Suprapubic skin (tissue), 4 donors: ENCODE data around the gene TPRN. TPM values are rescaled to one million over a fixed set of nuclear protein-coding genes. Genes with fewer than 3 reads are reported as not detected.

Experiments used
- DNase-seq, 2 donors: peaks; one replicate each; pipeline ENCODE4 v3.0.0-alpha.2; 2019; ENCODE audit warnings: low spot score in 2 of 2
- H3K27ac ChIP-seq: fragments of 200-600 bp; sonication (generic); one replicate; pipeline ENCODE4 v1.5.1; 2019
- H3K27me3 ChIP-seq: fragments of 200-600 bp; sonication (generic); one replicate; pipeline ENCODE4 v1.5.1; 2019
- H3K36me3 ChIP-seq: fragments of 200-600 bp; sonication (generic); one replicate; pipeline ENCODE4 v1.5.1; 2019
- H3K4me1 ChIP-seq: fragments of 200-600 bp; sonication (generic); one replicate; pipeline ENCODE4 v1.5.1; 2019
- H3K4me3 ChIP-seq: fragments of 200-600 bp; sonication (generic); one replicate; pipeline ENCODE4 v1.5.1; 2019; ENCODE audit warnings: mild to moderate bottlenecking
- H3K9me3 ChIP-seq: fragments of 200-600 bp; sonication (generic); one replicate; pipeline ENCODE4 v1.5.1; 2019
- EP300 ChIP-seq: sonication (generic); formaldehyde crosslinking; IDR thresholded peaks from one replicate; pipeline ENCODE4 v1.6.1; 2017; ENCODE audit warnings: antibody characterized with exemption
- POLR2A ChIP-seq, 2 donors: fragments of 450-650 bp; IDR thresholded peaks; one replicate each; pipeline ENCODE4 v1.6.1; 2017; ENCODE audit warnings: antibody characterized with exemption in 2 of 2, mild to moderate bottlenecking in 2 of 2, moderate library complexity in 2 of 2
- POLR2AphosphoS5 ChIP-seq, 3 donors: sonication (generic); formaldehyde crosslinking; IDR thresholded peaks; one replicate each; pipeline ENCODE4 v1.6.1; 2017; ENCODE audit warnings: antibody characterized with exemption in 3 of 3
- WGBS: methylation state at CpG from one replicate; pipeline ENCODE4 v1.1.5; 2018; 5-methylcytosine and 5-hydroxymethylcytosine counted together
- total RNA-seq, 4 donors: library from RNA; depleted of rRNA; stranded (reverse); fragments of >200 nt; gene quantifications; one replicate each; pipeline ENCODE4 v1.1.0, GENCODE V29; 2016
- TF ChIP-seq, protein P1 (sequence below), 2 donors: fragments of 200-600 bp in 1 of 2; fragments of 450-650 bp in 1 of 2; sonication (generic) in 1 of 2; IDR thresholded peaks; one replicate each; pipeline ENCODE4 v1.5.1; 2016 to 2019; ENCODE audit warnings: antibody characterized with exemption in 2 of 2, mild to moderate bottlenecking in 1 of 2, moderate library complexity in 1 of 2

Gene TPRN
- total RNA-seq, 4 donors from 2014 or later = 12.6 to 23.6 (median 18.7) TPM

DNA sequence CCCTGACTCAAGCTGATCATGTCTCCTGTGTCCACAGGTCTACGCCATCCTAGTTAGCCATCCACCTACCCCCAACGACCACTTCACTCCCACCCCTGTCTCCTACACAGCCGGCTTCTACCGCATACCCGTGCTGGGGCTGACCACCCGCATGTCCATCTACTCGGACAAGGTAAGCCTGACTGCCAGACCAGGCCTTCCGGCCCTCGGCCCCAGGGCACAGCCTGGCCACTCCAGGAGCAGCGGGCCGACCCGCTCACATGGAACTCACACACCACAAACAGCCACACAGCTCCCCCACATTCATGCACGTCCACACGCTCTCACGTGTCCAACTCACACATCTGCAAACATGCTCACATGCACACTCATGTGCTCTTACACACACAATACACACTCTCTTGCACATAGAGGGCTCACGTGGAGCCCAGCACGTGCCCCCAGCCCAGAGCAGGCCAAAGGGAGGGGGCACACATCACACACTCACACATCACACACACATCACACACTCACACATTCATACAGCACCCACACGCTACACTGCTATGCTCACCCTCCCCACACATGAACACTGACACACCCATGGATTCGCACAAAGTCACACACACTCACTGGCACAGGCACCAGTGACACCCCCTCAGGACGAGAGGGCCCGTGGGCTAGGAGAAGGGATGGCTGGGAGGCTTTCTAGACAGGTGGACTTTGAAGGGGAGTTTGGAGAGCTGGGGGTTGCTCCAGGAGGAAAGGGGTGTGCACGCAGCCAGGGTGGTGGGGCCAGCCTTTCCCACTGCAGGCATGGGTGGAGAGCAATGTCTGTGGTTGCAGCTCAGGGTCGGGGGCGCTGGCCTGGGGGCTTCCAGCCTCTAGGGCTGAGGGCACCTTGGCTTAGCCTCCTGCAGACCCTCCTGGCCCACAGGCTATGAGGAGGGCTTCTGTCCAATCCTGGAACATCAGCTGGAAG is 58.3 kb downstream of the TPRN start:
- no peak for DNase-seq
- Histone ChIP-seq H3K27me3 (peaks cover 91% of the 10 kb centered on the region), H3K36me3 (no peaks in the 10 kb centered on the region), H3K9me3 (no peaks in the 10 kb centered on the region), H3K4me1 (peaks cover 11% of the 10 kb centered on the region), H3K4me3 (no peak overlapping the region), H3K27ac (no peak overlapping the region)
- no peak for TF ChIP-seq POLR2AphosphoS5 (IDR thresholded peaks at IDR 0.05)
- TF ChIP-seq POLR2A (IDR thresholded peaks at IDR 0.05) = no peak
- TF ChIP-seq, protein P1, sequence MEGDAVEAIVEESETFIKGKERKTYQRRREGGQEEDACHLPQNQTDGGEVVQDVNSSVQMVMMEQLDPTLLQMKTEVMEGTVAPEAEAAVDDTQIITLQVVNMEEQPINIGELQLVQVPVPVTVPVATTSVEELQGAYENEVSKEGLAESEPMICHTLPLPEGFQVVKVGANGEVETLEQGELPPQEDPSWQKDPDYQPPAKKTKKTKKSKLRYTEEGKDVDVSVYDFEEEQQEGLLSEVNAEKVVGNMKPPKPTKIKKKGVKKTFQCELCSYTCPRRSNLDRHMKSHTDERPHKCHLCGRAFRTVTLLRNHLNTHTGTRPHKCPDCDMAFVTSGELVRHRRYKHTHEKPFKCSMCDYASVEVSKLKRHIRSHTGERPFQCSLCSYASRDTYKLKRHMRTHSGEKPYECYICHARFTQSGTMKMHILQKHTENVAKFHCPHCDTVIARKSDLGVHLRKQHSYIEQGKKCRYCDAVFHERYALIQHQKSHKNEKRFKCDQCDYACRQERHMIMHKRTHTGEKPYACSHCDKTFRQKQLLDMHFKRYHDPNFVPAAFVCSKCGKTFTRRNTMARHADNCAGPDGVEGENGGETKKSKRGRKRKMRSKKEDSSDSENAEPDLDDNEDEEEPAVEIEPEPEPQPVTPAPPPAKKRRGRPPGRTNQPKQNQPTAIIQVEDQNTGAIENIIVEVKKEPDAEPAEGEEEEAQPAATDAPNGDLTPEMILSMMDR (IDR thresholded peaks at IDR 0.05) = no peak
- TF ChIP-seq EP300 = no peak
- WGBS = 74% methylated on average over 22 of the region's 24 CpGs

Other genes with a start within 250 kb of the TPRN start
- 1 to 10 TPM in 1 of 4 donors, not detected in 3; 3.7 TPM for gene LCN12, start 248.5 kb downstream of the TPRN start, total RNA-seq
- 10 to 100 TPM in 3 of 4 donors, 1 to 10 TPM in 1; 4.3 to 31.7 (median 25.7) TPM for gene PTGDS, start 223.2 kb downstream of the TPRN start, total RNA-seq
- gene LCNL1, start 217.7 kb downstream of the TPRN start, total RNA-seq = under 1 TPM in 2 of 4 donors, not detected in 2; 0.18 to 0.40 TPM
- gene PAXX, start 208.3 kb downstream of the TPRN start, total RNA-seq = 10 to 100 TPM; 43.2 to 68.6 (median 61.5) TPM
- gene CLIC3, start 204.2 kb downstream of the TPRN start, total RNA-seq = 100 to 1,000 TPM in 3 of 4 donors, 10 to 100 TPM in 1; 20.6 to 159 (median 130) TPM
- 10 to 100 TPM; 10.4 to 44.7 (median 33.4) TPM for gene ABCA2, start 172.5 kb downstream of the TPRN start, total RNA-seq
- gene FUT7, start 168.7 kb downstream of the TPRN start, total RNA-seq = under 1 TPM in 1 of 4 donors, not detected in 3; 0.72 TPM
- gene NPDC1, start 154.6 kb downstream of the TPRN start, total RNA-seq = 10 to 100 TPM; 22.2 to 64.0 (median 47.3) TPM
- gene ENTPD2, start 146.7 kb downstream of the TPRN start, total RNA-seq = 10 to 100 TPM; 13.3 to 20.8 (median 16.7) TPM
- gene SAPCD2, start 130.2 kb downstream of the TPRN start, total RNA-seq = 10 to 100 TPM in 3 of 4 donors, 1 to 10 TPM in 1; 8.2 to 13.6 (median 13.3) TPM
- 10 to 100 TPM in 1 of 4 donors, 1 to 10 TPM in 3; 5.0 to 10.1 (median 6.8) TPM for gene UAP1L1, start 123.2 kb downstream of the TPRN start, total RNA-seq
- gene MAN1B1, start 113.8 kb downstream of the TPRN start, total RNA-seq = 10 to 100 TPM; 52.1 to 99.2 (median 63.1) TPM
- 100 to 1,000 TPM in 2 of 4 donors, 10 to 100 TPM in 2; 71.4 to 139 (median 96.5) TPM for gene DPP7, start 86.0 kb downstream of the TPRN start, total RNA-seq
- gene GRIN1, start 61.6 kb downstream of the TPRN start, total RNA-seq = under 1 TPM in 3 of 4 donors, not detected in 1; 0.16 to 0.25 (median 0.16) TPM
- 10 to 100 TPM in 1 of 4 donors, 1 to 10 TPM in 3; 5.4 to 37.2 (median 7.9) TPM for gene LRRC26, start 30.7 kb downstream of the TPRN start, total RNA-seq
- not detected for gene TMEM210, start 28.7 kb downstream of the TPRN start, total RNA-seq
- gene ANAPC2, start 12.2 kb downstream of the TPRN start, total RNA-seq = 10 to 100 TPM; 24.8 to 99.8 (median 54.9) TPM
- gene SSNA1, start 12.1 kb downstream of the TPRN start, total RNA-seq = 10 to 100 TPM; 45.9 to 72.0 (median 71.1) TPM
- gene TMEM203, start 4.9 kb upstream of the TPRN start, total RNA-seq = 10 to 100 TPM; 25.0 to 52.4 (median 40.8) TPM
- gene NDOR1, start 5.0 kb upstream of the TPRN start, total RNA-seq = 10 to 100 TPM; 13.4 to 21.0 (median 20.6) TPM
- 1 to 10 TPM; 2.8 to 7.5 (median 5.2) TPM for gene RNF208, start 21.5 kb upstream of the TPRN start, total RNA-seq
- gene CYSRT1, start 24.4 kb upstream of the TPRN start, total RNA-seq = 10 to 100 TPM; 22.8 to 65.7 (median 44.2) TPM
- gene RNF224, start 26.8 kb upstream of the TPRN start, total RNA-seq = 1 to 10 TPM in 3 of 4 donors, under 1 TPM in 1; 0.34 to 2.0 (median 1.1) TPM
- gene SLC34A3, start 30.2 kb upstream of the TPRN start, total RNA-seq = under 1 TPM in 1 of 4 donors, not detected in 3; 0.34 TPM
- 100 to 1,000 TPM; 225 to 708 (median 639) TPM for gene TUBB4B, start 40.5 kb upstream of the TPRN start, total RNA-seq
- 1 to 10 TPM in 1 of 4 donors, not detected in 3; 1.2 TPM for gene STPG3, start 50.5 kb upstream of the TPRN start, total RNA-seq
- 10 to 100 TPM; 45.0 to 54.2 (median 50.9) TPM for gene NELFB, start 54.6 kb upstream of the TPRN start, total RNA-seq
- gene TOR4A, start 77.0 kb upstream of the TPRN start, total RNA-seq = 1 to 10 TPM; 3.5 to 9.2 (median 4.4) TPM
- 10 to 100 TPM; 25.3 to 69.0 (median 65.5) TPM for gene NRARP, start 101.5 kb upstream of the TPRN start, total RNA-seq
- gene EXD3, start 222.4 kb upstream of the TPRN start, total RNA-seq = 10 to 100 TPM in 3 of 4 donors, 1 to 10 TPM in 1; 7.3 to 54.0 (median 16.4) TPM
- 1 to 10 TPM; 2.2 to 7.6 (median 4.0) TPM for gene NOXA1, start 222.7 kb upstream of the TPRN start, total RNA-seq
- gene ENTPD8, start 240.6 kb upstream of the TPRN start, total RNA-seq = not detected